Fibroblast of the aortic adventitia (primary cell): Measurements from ENCODE around the gene PAFAH1B1. TPM values are rescaled to one million over a fixed set of nuclear protein-coding genes. Genes with fewer than 3 reads are reported as not detected.

Experiments used
- DNase-seq: peaks from one replicate; pipeline ENCODE4 v3.0.0-alpha.2; 2010; ENCODE audit warnings: low read depth
- H3K4me3 ChIP-seq: 2 replicates; pipeline ENCODE4 v1.5.1; 2011; ENCODE audit warnings: low read depth, mild to moderate bottlenecking, control low read depth, low read length, moderate library complexity
- total RNA-seq: library from RNA; depleted of rRNA; stranded (reverse); fragments of >200 nt; gene quantifications from 2 replicates; pipeline ENCODE4 v1.2.3, GENCODE V29; 2012; ENCODE audit warnings: low replicate concordance
- TF ChIP-seq, protein P1 (sequence below): IDR thresholded peaks from 2 replicates; pipeline ENCODE4 v1.5.1; 2011; ENCODE audit warnings: mild to moderate bottlenecking, low read length, control low read depth, inconsistent platforms; ENCODE audit not compliant: insufficient read depth

Gene PAFAH1B1
- total RNA-seq, 1 donor: 131 TPM

DNA sequence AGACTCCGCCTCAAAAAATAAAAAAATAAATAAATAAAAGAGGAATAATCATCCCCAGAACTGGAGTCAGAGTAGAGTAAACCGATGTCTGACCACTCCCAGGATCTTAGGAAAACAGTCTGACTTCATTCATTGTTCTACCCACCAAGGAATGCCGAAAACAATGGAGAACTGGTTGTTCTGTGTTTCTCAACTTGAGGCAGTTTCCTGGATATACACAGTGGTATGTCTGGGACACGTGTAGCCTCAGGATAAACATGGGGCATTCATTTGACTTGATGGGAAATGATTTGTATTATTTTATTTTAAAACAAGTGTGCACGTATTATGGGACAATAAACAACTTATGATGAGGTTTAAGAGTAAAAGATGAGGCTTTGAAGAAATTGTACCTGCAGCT is 32.8 kb upstream of the PAFAH1B1 start:
- TF ChIP-seq, protein P1, sequence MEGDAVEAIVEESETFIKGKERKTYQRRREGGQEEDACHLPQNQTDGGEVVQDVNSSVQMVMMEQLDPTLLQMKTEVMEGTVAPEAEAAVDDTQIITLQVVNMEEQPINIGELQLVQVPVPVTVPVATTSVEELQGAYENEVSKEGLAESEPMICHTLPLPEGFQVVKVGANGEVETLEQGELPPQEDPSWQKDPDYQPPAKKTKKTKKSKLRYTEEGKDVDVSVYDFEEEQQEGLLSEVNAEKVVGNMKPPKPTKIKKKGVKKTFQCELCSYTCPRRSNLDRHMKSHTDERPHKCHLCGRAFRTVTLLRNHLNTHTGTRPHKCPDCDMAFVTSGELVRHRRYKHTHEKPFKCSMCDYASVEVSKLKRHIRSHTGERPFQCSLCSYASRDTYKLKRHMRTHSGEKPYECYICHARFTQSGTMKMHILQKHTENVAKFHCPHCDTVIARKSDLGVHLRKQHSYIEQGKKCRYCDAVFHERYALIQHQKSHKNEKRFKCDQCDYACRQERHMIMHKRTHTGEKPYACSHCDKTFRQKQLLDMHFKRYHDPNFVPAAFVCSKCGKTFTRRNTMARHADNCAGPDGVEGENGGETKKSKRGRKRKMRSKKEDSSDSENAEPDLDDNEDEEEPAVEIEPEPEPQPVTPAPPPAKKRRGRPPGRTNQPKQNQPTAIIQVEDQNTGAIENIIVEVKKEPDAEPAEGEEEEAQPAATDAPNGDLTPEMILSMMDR: no peak
- DNase-seq: no peak
- no peak overlapping the region for H3K4me3 ChIP-seq

DNA sequence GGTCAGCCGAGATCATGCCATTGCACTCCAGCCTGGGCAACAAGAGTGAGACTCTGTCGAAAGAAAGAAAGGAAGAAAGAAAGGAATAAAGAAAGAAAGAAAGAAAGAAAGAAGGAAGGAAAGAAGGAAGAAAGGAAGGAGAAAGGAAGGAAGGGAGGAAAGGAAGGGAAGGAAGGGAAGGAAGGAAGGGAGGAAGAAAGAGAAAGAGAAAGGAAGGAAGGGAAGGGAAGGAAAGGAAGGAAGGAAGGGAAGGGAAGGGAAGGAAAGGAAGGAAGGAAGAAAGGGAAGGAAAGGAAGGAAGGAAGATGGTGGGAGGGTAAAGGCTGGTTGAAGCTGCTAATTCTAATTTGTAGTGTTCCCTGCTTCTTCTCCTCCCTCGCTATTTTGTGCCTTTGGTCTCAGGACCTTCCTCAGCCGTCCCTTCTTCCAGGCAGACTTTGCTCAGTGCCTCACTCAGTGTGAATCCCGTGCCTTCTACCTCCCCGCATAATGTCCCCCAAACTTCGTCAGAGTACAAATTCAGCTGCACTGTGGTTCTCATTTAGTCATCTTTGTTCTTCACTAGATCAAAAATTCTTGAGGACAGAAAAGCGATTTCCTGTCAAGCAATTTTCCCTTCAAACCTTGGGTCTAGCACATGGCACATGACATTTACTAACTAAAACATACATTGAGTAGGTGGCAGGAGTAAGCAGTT is 31.1 kb upstream of the PAFAH1B1 start:
- H3K4me3 ChIP-seq: no peak overlapping the region
- DNase-seq: no peak
- TF ChIP-seq, protein P1: no peak

DNA sequence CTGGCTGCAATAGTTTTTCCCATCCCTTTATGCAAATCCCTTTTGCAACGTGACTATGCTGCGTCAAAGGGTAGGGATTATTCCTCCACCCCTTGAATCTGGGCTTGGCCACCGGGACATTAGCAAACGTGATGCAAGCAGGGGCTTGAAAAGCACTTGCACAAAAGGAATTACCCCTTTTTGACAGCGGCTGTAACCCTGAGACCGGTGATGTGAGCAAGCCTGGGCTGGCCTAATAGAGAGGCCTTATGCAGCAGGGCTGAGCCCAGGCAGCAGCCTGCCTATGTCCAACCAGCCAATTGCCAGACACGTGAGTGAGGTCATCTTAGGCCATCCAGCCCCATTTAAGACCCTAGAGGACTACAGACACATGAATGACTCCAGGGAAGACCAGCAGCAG is 30.4 kb upstream of the PAFAH1B1 start:
- no peak overlapping the region for H3K4me3 ChIP-seq
- DNase-seq: no peak
- TF ChIP-seq, protein P1: no peak

DNA sequence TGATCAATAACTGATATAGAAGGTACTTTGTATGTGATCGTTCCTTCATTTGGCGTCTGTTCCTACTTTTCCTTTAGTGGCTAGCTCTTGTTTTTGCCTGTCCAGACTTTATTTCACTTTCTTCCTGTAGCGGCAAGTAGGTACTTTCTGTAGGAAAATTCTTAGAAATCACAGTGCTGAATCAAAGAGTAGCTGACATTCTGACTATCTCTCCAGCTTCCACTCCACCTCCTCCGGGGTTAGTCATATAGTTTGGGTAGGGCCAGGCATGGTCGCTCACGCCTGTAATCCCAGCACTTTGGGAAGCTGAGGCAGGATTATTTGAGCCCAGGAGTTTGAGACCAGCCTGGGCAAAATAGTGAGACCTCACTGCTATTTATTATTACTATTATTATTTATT is 29.9 kb upstream of the PAFAH1B1 start:
- no peak overlapping the region for H3K4me3 ChIP-seq
- TF ChIP-seq, protein P1: no peak
- no peak for DNase-seq

DNA sequence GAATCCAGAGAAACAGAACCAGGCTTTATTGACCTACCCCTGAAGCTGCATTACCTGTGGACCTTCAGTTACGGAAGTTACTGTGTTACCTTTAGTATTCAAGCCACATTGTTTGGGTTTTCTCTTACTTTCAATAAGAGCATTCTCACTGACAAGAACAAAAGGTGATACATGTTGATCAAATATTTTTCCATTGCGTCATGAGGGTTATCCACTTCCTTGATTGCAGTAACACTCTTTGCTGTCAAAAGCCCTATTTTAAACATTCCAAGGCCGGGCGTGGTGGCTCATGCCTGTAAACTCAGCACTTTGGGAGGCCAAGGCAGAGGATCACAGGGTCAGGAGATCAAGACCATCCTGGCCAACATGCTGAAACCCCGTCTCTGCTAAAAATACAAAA is 28.6 kb upstream of the PAFAH1B1 start:
- DNase-seq: peak; percentile 22
- TF ChIP-seq, protein P1: no peak
- no peak overlapping the region for H3K4me3 ChIP-seq

DNA sequence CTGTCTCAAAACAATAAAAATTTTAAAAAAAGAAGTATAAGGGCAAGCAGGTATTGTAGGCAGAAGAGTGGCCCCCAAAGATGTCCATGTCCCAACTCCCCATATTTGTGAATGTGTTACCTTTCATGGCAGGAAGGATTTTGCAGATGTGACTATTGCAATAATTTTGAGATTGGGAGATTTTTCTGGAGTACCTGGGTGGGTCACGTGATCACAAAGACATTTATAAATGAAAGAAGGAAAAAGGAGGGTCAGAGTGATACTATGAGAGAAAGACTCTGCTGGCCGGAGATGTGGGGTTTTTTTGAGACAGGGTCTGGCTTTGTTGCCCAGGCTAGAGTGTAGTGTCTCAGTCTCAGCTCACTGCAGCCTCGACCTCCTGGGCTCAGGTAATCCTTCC is 27.4 kb upstream of the PAFAH1B1 start:
- TF ChIP-seq, protein P1: no peak
- no peak for DNase-seq

More for the DNA sequence above, 27.4 kb upstream of the PAFAH1B1 start:
- no peak overlapping the region for H3K4me3 ChIP-seq
